PC-9 (cell line): ENCODE results near the gene PTGES2.

Experiments used
- CTCF ChIP-seq: fragments of 200-600 bp; sonication (generic); conservative IDR thresholded peaks from 2 replicates; pipeline ENCODE4 v1.6.1; 2017; ENCODE audit warnings: mixed run types, antibody characterized with exemption, mild to moderate bottlenecking, moderate library complexity
- EZH2 ChIP-seq: fragments of 200-600 bp; sonication (generic); IDR thresholded peaks from 2 replicates; pipeline ENCODE4 v1.8.0; 2017; ENCODE audit warnings: antibody characterized with exemption, low read depth

GRCh38 chr9:128121466-128121810 lies 6.1 kb downstream of the PTGES2 start:
- TF ChIP-seq CTCF (no peak), EZH2 (no peak)
